LNCAP (cell line): Measurements from ENCODE around the gene RNF144A.

Experiments
- CTCF ChIP-seq: fragments of 450-650 bp; IDR thresholded peaks from 2 replicates; pipeline ENCODE4 v1.5.1; 2017; ENCODE audit warnings: mild to moderate bottlenecking

RNF144A gene

GRCh38 chr2:7053650-7054265 is 136.5 kb downstream of the RNF144A start:
- TF ChIP-seq CTCF, result no peak

DNA sequence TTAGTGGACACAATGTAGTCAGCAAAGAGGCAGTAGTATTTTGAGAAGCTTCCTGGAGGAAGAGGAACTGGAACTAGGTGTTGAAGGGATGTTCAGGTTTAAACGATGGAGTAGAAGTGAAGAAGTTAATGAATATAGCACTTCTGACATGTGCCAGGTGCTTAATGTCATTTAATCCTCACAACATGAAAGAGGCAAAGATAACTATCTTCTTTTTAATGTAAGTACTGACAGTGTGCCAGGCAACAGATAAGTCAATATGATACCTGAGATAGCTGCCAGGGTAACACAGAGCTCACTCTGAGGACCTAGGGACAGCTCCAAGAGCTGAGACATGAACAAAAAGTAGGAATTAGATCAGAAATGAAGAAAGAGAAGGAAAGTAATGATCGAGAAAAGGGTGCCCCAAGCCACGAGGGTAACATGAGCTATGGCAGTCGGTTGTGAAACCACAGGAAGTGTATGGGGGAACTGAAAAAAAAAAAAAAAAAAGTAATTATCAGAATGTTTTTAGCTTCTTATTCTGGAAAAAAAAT is 140.7 kb downstream of the RNF144A start:
- no peak for TF ChIP-seq CTCF

GRCh38 chr2:7060156-7060555 is 142.9 kb downstream of the RNF144A start:
- TF ChIP-seq CTCF, result no peak

DNA sequence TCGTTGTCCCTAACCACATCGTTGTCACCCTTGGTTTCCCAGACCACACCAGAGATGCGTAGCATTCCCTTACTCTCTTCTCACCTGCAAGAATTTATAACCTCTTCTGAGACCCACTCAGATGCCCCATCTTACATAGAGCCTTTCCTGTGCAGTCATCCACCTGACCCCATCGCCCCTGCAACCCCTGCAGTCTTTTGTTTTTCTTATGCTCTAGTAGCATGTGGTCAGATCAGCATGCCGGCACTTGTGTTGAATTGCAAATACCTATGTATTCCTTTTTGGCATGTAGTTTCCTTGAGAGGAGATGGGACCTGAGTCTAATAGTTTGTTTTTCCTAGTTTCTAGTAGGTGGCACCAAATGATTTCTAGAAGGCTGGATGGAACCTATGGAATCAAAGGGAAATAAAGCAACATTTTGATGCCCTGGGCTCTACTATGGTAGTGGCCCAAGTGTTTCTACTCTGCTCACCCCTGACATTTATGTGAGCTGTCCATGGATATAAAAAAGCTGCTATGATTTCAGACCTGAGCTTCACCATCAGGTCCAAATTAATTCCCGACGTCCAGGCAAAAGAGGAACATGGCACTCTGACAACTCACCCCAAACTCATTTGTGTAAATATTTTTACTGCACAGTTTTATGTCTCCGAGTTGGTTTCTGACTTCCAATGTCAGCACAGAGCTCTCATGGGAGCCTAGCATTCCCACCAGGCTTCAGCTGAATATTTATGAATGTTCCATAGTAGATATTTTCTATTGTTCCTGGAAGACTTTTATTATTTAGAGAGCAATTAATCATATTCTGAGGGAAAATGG is 143.6 kb downstream of the RNF144A start:
- no peak for TF ChIP-seq CTCF

- TF ChIP-seq CTCF, result no peak
These were observed 144.2 kb downstream of the RNF144A start for GRCh38 chr2:7061450-7061789.

- no peak for TF ChIP-seq CTCF
These were observed 144.7 kb downstream of the RNF144A start for GRCh38 chr2:7061921-7062320.

GRCh38 chr2:7063789-7064188 is 146.6 kb downstream of the RNF144A start:
- no peak for TF ChIP-seq CTCF
